Keratinocyte (primary cell): ENCODE data around the gene HERC3. TPM values are rescaled to one million over a fixed set of nuclear protein-coding genes. Genes with fewer than 3 reads are reported as not detected.
A peak's percentile ranks its signal among the peaks of the same experiment; 100 is the strongest.

ENCODE experiments used
- DNase-seq: peaks from one replicate; pipeline ENCODE4 v3.0.0-alpha.2; 2011; ENCODE audit warnings: low read depth, missing footprints, low spot score
- FAIRE-seq: peaks from 2 replicates; lab custom pipeline; 2011; peaks lifted over from hg19 to GRCh38; lab: Jason Lieb, UNC
- H2AFZ ChIP-seq: 2 replicates; pipeline ENCODE4 v1.6.0; 2012; ENCODE audit warnings: low read length, control low read depth, inconsistent platforms; ENCODE audit not compliant: control insufficient read depth
- H3K27ac ChIP-seq: 2 replicates; pipeline ENCODE4 v1.5.1; 2011; ENCODE audit warnings: low read length; ENCODE audit not compliant: control insufficient read depth, insufficient read depth
- H3K27me3 ChIP-seq: 3 replicates; pipeline ENCODE4 v1.6.0; 2011; ENCODE audit warnings: low read length; ENCODE audit not compliant: control insufficient read depth, insufficient read depth; ENCODE audit errors: extremely low read depth
- H3K36me3 ChIP-seq, 2 experiments: 2 replicates in 1 of 2; 3 replicates in 1 of 2; pipeline ENCODE4 v1.5.1; 2011; ENCODE audit warnings: low read length in 2 of 2, mild to moderate bottlenecking in 1 of 2; ENCODE audit not compliant: control insufficient read depth in 2 of 2, insufficient read depth in 2 of 2; ENCODE audit errors: extremely low read depth in 1 of 2
- H3K4me1 ChIP-seq: 3 replicates; pipeline ENCODE4 v1.5.1; 2011; ENCODE audit warnings: low read length; ENCODE audit not compliant: control insufficient read depth, insufficient read depth; ENCODE audit errors: extremely low read depth
- H3K4me2 ChIP-seq: 3 replicates; pipeline ENCODE4 v1.6.0; 2011; ENCODE audit warnings: low read depth, low read length; ENCODE audit not compliant: control insufficient read depth, insufficient read depth; ENCODE audit errors: extremely low read depth
- H3K4me3 ChIP-seq, 3 experiments: fragments of 200-600 bp in 1 of 3; sonication (generic) in 1 of 3; 2 replicates in 2 of 3; 3 replicates in 1 of 3; pipeline ENCODE4 v1.5.1; 2011 to 2016; ENCODE audit warnings: low read length in 3 of 3, mild to moderate bottlenecking in 3 of 3, control low read depth in 2 of 3, inconsistent platforms in 1 of 3, low read depth in 1 of 3, mixed read lengths in 1 of 3, mixed run types in 1 of 3, moderate library complexity in 1 of 3; ENCODE audit not compliant: control insufficient read depth in 2 of 3, insufficient read depth in 2 of 3; ENCODE audit errors: extremely low read depth in 1 of 3
- H3K79me2 ChIP-seq: 2 replicates; pipeline ENCODE4 v1.6.0; 2012; ENCODE audit warnings: low read length; ENCODE audit not compliant: control insufficient read depth, insufficient read depth
- H3K9ac ChIP-seq: 3 replicates; pipeline ENCODE4 v1.6.0; 2011; ENCODE audit warnings: low read length; ENCODE audit not compliant: control insufficient read depth, insufficient read depth; ENCODE audit errors: extremely low read depth
- H3K9me1 ChIP-seq: 3 replicates; pipeline ENCODE4 v1.6.0; 2011; ENCODE audit warnings: low read length; ENCODE audit not compliant: control insufficient read depth, insufficient read depth; ENCODE audit errors: extremely low read depth
- H3K9me3 ChIP-seq: 2 replicates; pipeline ENCODE4 v1.5.1; 2012; ENCODE audit warnings: low read depth, low read length; ENCODE audit not compliant: control insufficient read depth
- H4K20me1 ChIP-seq: 3 replicates; pipeline ENCODE4 v1.6.0; 2011; ENCODE audit warnings: low read length; ENCODE audit not compliant: control insufficient read depth, insufficient read depth; ENCODE audit errors: extremely low read depth
- EZH2 ChIP-seq: IDR thresholded peaks from one replicate; pipeline ENCODE4 v1.6.1; 2012; ENCODE audit warnings: inconsistent platforms, mild to moderate bottlenecking, low read length, moderate library complexity
- dilution Hi-C: fragments of 300-500 bp; cut with MboI; formaldehyde crosslinking; loops from one replicate; pipeline ENCODE4 v1.7.0; 2020; ENCODE audit warnings: low sequenced_read_pairs; ENCODE audit not compliant: extremely low pct_ligation_motif_present
- polyA plus RNA-seq, 5 experiments: library from polyadenylated mRNA; depleted of rRNA in 3 of 5; stranded (reverse) in 3 of 5; stranded (forward) in 1 of 5; unstranded in 1 of 5; fragments of >200 nt; gene quantifications; 1 replicate in 1 of 5; 2 replicates in 3 of 5; 3 replicates in 1 of 5; pipeline versions ENCODE4 v1.2.1 to v1.2.3, GENCODE V29; 2011 to 2012; ENCODE audit warnings: missing spikeins in 2 of 5, low read depth in 1 of 5, low replicate concordance in 1 of 5
- TF ChIP-seq, protein P1 (sequence below), 3 experiments: IDR thresholded peaks in 1 of 3; conservative IDR thresholded peaks in 1 of 3; optimal IDR thresholded peaks in 1 of 3; 2 replicates in 2 of 3; 3 replicates in 1 of 3; pipeline versions ENCODE3 to v1.5.1; 2011; ENCODE audit warnings: low read length in 3 of 3, mild to moderate bottlenecking in 3 of 3, moderate library complexity in 2 of 3, control low read depth in 1 of 3, inconsistent platforms in 1 of 3; ENCODE audit not compliant: insufficient read depth in 2 of 3; ENCODE audit errors: extremely low read depth in 1 of 3

HERC3 gene
- polyA plus RNA-seq, 1 donor (not counting 4 experiments of a cell fraction or from before 2014, with no cell fraction given): 26.3 TPM

GRCh38 chr4:88643932-88644331 is 51.7 kb downstream of the HERC3 start:
- DNase-seq (no peak), FAIRE-seq (peak; percentile 34)
- Histone ChIP-seq H3K9me3 (no peaks in the 10 kb centered on the region), H3K4me2 (no peak overlapping the region), H3K9ac (no peak overlapping the region), H3K27me3 (no peaks in the 10 kb centered on the region), H2AFZ (no peak overlapping the region), H4K20me1 (no peaks in the 10 kb centered on the region), H3K4me3 (no peak overlapping the region), H3K79me2 (peaks cover 6% of the 10 kb centered on the region), H3K27ac (no peak overlapping the region), H3K9me1 (peaks cover 2% of the 10 kb centered on the region), H3K36me3 (no peaks in the 10 kb centered on the region), H3K4me1 (peaks cover 16% of the 10 kb centered on the region)
- TF ChIP-seq, protein P1, sequence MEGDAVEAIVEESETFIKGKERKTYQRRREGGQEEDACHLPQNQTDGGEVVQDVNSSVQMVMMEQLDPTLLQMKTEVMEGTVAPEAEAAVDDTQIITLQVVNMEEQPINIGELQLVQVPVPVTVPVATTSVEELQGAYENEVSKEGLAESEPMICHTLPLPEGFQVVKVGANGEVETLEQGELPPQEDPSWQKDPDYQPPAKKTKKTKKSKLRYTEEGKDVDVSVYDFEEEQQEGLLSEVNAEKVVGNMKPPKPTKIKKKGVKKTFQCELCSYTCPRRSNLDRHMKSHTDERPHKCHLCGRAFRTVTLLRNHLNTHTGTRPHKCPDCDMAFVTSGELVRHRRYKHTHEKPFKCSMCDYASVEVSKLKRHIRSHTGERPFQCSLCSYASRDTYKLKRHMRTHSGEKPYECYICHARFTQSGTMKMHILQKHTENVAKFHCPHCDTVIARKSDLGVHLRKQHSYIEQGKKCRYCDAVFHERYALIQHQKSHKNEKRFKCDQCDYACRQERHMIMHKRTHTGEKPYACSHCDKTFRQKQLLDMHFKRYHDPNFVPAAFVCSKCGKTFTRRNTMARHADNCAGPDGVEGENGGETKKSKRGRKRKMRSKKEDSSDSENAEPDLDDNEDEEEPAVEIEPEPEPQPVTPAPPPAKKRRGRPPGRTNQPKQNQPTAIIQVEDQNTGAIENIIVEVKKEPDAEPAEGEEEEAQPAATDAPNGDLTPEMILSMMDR (optimal IDR thresholded peaks at IDR 0.05 in 1 of 3, IDR thresholded peaks at IDR 0.05 in 1 of 3, conservative IDR thresholded peaks at IDR 0.05 in 1 of 3; ENCODE audit: extremely low read depth in 1 of 3, insufficient read depth in 2 of 3, low read length in 3 of 3): no peak
- no peak for TF ChIP-seq EZH2
- dilution Hi-C loops: no loop called here

- H3K9me3 ChIP-seq: no peaks in the 10 kb centered on the region
- peaks cover 16% of the 10 kb centered on the region for H3K4me1 ChIP-seq
- FAIRE-seq (no peak), DNase-seq (no peak)
- peaks cover 2% of the 10 kb centered on the region for H3K9me1 ChIP-seq
- dilution Hi-C loops: no loop called here
- H3K4me3 ChIP-seq: no peak overlapping the region
- TF ChIP-seq, protein P1 (optimal IDR thresholded peaks at IDR 0.05 in 1 of 3, IDR thresholded peaks at IDR 0.05 in 1 of 3, conservative IDR thresholded peaks at IDR 0.05 in 1 of 3; ENCODE audit: extremely low read depth in 1 of 3, insufficient read depth in 2 of 3, low read length in 3 of 3): no peak
- no peak for TF ChIP-seq EZH2
- H3K9ac ChIP-seq: no peak overlapping the region
- H3K4me2 ChIP-seq: no peak overlapping the region
- peaks cover 9% of the 10 kb centered on the region for H3K79me2 ChIP-seq
- no peaks in the 10 kb centered on the region for H4K20me1 ChIP-seq
- H2AFZ ChIP-seq: no peak overlapping the region
- no peaks in the 10 kb centered on the region for H3K27me3 ChIP-seq
- H3K36me3 ChIP-seq: no peaks in the 10 kb centered on the region
- H3K27ac ChIP-seq: no peak overlapping the region
Measured at GRCh38 chr4:88645994-88646393, 53.7 kb downstream of the HERC3 start.
